HG03097 (cell line): ENCODE measurements around the gene BAZ1B.
"Not testable (repeated sequence)": the region's sequence is repeated elsewhere in the genome, so short reads cannot be mapped to it uniquely, and the experiment has no call there.

Experiments used
- ATAC-seq: cut with Tn5 transposase; IDR thresholded peaks from one replicate; pipeline ENCODE4 v1.9.1; 2021; ENCODE audit not compliant: unreplicated experiment, low FRiP score

The BAZ1B gene

DNA sequence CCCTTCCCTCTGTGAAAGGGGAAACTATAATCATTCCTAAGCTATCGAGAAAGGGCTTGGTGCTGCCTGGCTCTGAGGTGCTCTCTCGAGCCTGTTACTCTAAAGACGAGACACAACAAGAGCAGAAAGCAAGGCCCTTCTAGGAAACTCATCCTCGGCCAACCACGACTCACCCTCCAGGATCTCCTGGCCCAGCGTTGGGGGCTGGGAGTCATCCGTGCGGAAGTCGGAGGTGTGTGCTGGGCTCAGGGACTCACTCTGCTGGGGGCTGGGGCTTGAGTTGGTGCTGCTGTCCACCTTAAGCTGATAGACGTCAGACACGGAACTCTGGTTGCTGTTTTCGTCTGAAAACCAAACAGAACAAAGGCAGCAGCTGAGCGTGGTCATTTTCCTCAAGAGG is 17.6 kb upstream of the BAZ1B start:
- ATAC-seq: no peak

DNA sequence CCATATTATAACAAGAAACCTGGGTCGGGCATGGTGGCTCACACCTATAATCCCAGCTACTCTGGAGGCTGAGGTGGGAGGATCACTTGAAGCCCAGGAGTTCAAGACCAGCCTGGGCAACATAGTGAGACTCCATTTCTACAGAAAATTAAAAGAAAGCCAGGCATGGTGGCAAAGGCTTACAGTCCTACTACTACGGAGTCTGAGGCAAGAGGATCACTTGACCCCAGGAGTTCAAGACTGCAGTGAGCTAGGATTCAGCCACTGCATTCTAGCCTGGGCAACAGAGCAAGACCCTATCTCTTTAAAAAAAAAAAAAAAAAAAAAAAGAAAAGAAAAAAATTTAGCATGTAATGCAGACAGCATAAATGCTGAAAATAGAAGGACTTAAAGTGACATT is 16.4 kb upstream of the BAZ1B start:
- not testable (repeated sequence) for ATAC-seq

DNA sequence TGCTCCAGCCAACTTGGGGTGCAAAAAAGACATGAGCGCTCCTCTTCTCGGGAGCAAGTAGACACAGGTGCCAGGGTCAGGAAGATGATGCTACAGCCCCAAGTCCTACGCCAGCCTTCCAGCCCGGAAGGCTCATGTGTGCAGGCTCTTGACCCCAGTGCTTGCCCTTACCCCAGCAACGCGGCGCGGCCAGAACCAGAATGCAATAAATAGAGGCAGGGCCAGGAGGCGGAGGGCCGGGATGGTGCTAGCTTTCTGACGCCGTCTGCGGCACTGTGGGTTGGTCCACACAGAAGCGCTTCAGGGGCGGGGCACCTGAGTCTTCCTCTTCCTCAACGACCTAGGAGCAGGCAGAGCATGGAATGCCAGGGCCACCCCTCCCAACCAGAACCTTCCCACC is 15.0 kb upstream of the BAZ1B start:
- no peak for ATAC-seq

DNA sequence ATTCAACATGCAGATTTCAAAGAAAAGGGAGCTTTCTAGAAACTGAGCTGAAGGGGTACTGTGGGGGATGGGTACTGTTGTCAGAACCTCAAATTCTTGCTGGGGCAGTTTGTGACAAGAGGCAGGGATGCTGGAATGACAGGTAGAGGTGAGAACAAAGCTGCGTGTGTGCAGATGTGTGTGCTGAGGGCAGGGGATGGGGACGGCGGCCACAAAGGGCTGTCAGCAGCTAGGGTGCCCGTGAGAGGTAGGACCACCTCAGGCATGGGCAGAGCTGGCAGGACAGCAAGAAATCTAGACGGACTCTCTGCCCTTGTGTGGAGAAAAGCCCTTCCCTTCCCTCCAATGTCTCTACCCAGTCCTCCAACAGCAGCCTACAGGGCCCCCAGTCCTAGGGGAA is 14.4 kb upstream of the BAZ1B start:
- no peak for ATAC-seq

DNA sequence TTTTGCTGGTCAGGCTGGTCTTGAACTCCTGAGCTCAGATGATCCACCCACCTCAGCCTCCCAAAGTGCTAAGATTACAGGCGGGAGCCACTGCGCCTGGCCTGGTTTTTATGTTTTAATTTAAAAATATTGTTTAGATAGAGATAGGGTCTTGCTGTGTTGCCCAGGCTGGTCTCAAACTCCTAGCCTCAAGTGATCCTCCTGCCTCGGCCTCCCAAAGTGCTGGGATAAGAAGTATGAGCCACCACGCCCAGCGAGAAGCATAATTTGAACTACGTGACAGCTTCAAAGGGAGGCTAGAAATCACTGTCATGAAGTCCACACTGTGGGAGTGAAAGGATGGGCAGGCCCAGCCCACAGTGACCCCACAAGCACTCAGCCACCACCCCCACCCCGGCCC is 13.8 kb upstream of the BAZ1B start:
- ATAC-seq: not testable (repeated sequence)

DNA sequence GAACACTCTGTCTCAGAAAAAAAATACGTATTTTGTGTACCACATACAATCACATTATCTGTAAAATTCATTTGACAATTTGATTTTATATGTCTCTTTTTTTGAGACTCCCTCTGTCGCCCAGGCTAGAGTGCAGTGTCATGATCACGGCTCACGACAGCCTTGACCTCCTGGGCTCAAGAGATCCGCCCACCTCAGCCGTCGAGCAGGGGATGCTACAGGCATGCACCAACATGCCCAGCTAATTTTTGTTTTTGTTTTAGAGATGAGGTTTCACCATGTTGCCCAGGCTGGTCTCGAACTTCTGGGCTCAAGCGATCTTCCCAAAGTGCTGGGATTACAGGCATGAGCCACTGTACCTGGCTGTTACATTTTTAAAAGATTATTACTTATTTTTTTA is 11.6 kb upstream of the BAZ1B start:
- ATAC-seq: no peak

DNA sequence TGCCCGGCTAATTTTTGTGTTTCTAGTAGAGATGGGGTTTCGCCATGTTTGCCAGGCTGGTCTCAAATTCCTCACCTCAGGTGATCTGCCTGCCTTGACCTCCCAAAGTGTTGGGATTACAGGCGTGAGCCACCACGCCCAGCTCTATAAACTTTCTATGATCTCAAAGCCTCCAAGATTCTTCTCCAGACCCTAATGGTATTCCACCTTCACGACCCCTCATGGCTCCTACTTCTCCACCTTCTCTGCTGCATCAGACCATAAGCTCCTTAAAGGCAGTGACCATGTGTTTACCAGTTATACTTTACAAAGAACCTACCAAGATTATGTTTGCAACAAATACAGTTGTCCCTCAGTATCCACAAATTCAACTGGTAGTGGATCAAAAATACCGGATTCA is 10.1 kb upstream of the BAZ1B start:
- ATAC-seq: no peak

DNA sequence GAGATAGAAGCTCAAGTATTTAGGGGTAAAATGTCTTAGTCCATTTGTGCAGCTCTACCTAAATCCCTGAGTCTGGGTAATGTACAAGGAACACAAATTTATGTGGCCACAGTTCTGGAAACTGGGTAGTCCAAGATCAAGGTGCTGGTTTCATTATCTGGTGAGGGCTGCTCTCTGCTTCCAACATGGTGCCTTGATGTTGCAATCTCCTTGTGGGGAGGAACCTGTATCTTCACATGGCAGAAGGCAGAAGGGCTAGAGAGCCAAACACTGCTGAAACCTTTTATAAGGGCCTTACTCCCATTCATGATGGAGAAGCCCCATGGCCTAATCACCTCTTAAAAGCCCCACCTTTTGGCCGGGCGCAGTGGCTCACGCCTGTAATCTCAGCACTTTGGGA is 8.7 kb upstream of the BAZ1B start:
- no peak for ATAC-seq

DNA sequence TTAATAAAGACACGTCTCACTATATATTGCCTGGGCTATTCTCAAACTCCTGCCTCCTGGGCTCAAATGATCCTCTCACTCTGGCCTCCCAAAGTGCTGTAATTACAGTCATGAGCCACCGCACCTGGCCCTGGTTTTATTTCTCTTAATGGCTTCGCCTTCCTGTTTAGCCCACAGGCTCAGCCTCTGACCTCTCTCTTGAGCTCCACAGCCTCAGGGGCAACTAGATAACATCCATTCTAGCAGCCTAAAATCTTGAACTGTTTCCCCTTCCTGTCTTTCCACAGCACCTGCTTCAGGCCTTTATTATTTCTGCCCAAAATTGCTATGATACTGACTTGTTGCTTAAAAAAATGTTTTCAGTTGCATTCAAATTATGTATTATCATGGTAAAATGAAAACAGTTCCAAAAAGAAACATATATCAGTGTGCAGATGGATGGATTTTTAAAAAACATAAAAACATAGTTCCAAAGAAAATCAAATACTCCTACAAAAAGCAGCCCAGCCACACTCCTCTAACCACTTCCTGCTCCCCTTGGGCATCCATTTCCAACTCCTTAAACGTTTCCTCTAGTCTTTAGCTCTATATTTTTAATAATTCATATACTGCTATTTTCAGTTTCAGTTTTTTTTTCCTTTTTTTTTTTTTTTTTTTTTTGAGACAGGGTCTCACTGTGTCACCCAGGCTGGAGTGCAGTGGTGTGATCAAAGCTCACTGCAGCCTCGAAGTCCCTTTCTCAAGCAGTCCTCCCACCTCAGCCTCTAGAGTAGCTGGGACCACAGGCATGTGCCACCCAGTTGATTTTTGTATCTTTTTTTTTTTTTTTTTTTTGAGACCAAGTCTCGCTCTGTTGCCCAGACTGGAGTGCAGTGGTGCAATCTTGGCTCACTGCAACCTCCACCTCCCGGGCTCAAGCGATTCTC is 5.1 kb upstream of the BAZ1B start:
- no peak for ATAC-seq

DNA sequence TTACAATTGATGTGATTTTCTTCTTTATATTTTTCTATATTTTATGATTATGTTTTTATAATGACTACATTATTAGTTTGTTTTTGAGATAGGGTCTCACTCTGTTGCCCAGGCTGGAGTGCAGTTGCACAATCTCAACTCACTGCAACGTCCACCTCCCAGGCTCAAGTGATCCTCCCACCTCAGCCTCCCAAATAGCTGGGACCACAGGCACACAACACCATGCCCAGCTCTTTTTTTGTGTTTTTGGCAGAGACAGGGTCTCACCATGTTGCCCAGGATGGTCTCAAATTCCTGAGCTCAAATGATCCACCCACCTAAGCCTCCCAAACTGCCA is 4.0 kb upstream of the BAZ1B start:
- ATAC-seq: not testable (repeated sequence)

DNA sequence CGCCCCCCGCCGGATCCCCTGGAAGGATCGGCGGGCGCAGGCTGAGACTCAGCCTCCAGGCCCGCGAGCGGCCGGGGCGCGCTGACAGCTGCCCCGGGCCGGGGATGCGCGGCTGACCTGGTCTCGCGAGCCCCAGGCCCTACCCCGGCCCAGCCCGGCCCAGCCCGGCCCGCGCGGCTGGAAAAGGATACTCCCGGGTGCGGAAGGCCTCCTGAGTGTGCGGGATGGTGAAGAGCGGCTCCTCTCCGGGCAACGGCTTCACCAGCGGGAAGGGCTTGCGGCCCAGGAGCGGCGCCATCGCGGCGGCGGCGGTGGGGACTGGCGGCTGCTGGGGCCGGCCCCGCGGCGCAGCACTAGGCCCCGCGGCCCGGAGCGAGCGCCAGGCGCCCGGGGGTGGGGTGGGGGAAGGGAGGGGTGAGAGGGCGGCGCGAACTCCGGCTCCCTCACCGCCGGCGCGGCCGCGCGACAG is 423 bp downstream of the BAZ1B start:
- ATAC-seq: peak; percentile 33

DNA sequence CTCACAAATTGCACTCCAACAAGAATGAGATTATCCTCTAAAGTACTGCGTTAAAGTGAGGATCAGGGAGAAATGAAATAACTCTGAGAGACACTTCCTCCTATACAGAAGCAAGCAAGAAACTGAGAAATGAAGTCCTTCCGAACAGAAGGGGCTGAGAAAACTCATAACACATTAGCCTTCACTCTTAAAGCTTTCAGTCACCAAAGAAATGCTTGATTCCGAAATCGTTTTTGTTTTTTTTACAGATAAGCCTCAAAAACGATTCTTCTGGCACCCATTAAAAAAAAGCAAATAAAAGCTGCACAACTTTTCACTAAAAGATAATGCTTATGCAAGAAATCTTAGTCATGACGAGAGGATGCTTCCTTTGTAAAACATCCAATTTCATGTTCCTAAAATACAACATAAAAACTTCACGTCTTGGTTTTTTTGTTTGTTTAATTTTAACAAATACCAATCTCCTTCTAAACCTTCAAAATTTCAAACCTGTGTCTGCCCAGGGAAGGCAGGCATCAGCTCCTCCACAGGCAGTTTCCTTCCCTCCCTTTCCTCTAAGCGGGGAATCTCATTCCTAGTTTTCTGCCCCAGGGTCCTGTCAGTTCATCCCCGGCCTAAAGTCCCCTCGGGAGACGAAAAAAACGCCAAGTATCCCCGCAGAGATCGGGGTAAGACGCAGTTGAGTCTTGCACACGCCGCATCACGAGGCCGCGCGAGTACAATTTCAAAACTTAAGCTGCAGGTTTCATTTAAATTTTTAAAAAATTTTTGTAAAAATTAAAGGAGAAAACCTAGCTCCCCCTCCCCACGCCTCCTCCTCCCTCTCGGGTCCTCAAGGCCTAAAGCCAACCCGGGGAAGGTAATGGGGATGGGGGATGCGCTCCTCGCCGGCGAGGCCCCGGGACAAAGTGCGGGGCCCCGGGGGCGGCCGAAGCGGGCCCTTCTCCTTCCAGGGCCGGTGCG is 1.1 kb downstream of the BAZ1B start:
- no peak for ATAC-seq

DNA sequence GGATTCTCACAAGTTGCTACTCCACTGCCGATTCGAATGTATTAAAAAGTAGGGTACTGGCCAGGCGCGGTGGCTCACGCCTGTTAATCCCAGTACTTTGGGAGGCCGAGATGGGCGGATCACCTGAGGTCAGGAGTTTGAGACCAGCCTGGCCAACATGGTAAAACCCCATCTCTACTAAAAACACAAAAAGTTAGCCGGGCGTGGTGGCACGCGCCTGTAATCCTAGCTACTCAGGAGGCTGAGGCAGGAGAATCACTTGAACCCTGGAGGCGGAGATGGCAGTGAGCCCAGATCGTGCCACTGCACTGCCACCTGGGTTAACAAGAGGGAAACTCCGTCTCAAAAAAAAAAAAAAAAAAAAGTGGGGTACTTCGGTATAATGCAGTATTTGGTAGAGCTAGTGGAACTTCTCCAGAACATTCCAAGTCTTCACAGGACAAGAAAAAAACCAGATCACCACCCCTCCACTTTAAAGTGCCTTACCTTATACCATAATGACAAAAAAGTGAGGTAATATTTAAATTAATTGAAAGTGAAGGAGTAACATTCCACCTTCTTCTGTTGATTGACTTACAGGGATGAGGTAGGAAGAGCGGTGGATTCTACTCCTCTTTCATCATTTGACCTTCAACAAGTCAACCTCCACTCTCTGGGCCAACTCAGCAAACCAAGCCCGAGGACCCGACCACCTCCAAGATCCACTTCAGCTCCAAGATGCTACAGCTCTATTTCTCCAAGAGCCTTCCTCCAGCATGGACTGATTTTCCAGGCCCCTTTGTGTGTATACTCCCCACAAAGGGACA is 2.0 kb downstream of the BAZ1B start:
- no peak for ATAC-seq

DNA sequence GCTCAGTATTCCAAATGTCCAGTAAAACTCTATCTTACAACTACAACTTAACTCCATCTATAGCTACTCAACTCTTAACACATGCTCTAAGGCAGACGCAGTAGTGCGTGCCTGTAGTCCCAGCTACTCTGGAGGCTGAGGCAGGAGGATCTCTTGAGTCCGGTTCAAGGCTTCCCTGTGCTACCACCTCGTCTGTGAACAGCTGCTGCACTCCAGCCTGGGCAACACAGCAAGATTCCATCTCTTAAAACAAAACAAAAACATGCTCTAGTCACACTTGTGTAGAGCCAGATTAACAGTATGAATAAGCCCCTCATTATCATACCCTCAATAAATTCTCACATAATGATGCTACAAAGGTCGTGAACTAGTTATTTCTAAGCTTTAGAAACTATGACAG is 3.6 kb downstream of the BAZ1B start:
- ATAC-seq: no peak

DNA sequence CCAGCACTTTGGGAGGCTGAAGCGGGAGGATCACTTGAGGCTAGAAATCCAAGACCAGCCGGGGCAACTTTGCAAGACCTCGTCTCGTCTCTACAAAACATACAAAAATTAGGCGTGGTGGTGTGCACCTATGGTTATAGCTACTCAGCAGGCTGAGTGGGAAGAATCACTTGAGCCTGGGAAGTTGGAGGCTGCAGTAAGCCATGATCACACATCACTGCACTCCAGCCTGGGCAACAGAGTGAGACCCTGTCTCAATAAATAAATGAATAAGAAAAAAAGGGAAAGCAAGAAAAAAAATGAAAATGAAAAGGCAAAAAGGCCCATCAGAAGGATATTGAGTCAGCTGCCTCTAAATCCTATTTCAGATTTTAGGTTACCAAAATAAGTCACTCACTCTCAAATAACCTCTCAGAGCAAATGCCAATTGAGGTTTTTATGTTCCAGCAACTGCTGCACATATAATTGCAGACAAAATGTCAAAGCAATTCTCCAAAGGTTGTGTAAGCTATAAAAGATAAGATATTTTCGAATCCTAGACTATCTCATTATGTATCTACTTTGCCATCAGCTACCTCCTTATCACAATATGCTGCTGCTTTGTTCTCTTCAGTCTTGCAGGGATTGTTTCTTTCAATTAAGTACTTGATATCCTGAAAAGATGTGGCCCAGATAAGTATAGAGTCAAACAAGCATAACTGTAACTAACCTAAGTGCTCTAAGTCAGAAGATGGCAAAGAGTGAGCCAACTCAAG is 4.7 kb downstream of the BAZ1B start:
- ATAC-seq: no peak

DNA sequence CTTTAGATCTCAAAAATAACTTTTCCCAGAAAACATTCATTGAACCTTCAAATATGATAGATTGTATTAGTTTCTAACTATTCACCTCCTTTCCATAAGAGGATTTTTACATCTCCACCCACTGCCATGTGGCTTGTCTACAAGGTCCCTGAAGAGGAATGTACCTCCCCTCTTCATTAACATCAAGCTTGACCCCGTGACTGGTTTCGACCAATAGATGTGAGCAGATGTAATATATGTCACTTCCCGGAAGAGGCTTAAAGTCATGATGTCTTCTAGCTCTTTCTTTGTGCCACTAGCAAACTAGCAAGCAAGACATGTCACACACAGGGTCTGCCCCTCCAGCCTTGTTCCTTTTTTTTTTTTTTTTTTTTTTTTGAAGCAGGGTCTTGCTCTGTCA is 6.9 kb downstream of the BAZ1B start:
- ATAC-seq: no peak

DNA sequence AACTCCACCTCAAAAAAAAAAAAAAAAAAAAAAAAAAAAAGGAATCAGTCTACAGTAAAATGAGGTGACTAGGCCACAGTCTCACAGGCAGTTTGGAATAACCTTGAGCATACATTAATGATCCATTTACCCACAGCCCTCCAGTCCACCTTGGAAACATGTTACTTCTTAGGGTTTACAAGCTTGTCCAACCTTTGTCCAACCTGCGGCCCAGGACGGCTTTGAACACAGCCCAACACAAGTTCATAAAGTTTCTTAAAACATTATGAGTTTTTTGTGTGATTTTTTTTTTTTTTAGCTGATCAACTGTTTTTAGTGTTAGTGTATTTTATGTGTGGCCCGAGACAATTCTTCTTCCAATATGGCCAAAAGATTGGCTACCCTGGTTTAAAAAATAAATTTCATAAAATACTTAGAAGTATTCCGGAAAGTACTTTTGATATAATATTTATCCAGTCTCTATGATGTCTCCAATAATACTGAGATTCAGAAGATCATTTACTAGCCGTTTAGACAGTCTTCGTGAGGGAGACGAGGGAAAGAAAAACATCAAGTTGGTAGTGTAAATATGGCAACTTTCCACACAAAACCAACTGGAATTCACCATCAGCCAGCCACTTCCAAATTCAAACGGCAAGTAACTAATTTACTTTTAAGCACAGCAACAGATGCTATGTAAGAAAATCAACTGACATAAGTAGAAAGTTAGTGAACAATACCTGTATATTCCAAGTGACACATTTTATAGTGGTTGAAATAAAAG is 9.9 kb downstream of the BAZ1B start:
- ATAC-seq: no peak

DNA sequence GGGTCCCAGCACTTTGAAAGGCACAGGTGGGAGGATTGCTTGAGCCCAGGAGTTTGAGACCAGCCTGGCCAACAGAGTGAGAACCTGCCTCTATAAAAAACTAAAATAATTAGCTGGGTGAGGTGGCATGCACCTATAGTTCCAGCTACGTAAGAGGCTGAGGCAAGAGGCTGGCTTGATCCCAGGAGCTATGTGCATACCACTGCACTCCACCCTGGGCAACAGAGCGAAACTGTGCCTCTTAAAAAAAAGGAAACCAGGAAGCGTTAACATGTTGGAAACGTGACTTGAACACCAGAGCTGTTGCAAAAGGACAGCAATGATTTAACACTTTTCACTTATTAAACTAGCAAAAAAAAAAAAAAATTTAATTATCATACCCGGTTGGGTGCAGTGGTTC is 12.6 kb downstream of the BAZ1B start:
- no peak for ATAC-seq

DNA sequence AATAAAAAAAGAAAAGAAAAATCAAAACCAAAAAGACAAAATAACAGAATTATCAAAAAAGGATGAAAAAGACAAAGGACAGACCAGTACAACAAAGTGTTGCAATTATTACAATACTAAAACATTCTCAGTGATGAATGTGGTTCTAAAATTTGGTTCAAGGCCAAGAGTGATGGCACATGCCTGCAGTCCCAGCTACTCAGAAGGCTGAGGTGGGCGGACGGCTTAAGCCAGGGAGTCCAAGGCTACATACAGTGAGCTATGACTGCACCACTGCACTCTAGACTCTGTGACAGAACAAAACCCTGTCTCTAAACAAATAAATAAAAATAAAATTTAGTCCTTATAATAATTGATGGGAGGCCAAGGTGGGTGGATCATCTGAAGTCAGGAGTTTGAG is 14.5 kb downstream of the BAZ1B start:
- no peak for ATAC-seq
